NCI-H2029 treated with DMSO at 0.1 percent for 48 hours (cell line): ENCODE data around the gene TRIM71.
"Not testable (repeated sequence)": the region's sequence is repeated elsewhere in the genome, so short reads cannot be mapped to it uniquely, and the experiment has no call there.

Source experiments
- DNase-seq: peaks from one replicate; lab custom pipeline; 2025; lab: John Stamatoyannopoulos, UW

TRIM71 gene

GRCh38 chr3:32939531-32940284, 121.9 kb downstream of the TRIM71 start:
- DNase-seq: not testable (repeated sequence)

GRCh38 chr3:32940726-32941125, 122.9 kb downstream of the TRIM71 start:
- no peak for DNase-seq

GRCh38 chr3:32945136-32945535, 127.3 kb downstream of the TRIM71 start:
- no peak for DNase-seq

GRCh38 chr3:32945598-32945997, 127.8 kb downstream of the TRIM71 start:
- not testable (repeated sequence) for DNase-seq

GRCh38 chr3:32946973-32947788, 129.4 kb downstream of the TRIM71 start:
- DNase-seq: peak; percentile 82
